Measurements from ENCODE around the gene RNASE2.
"Not testable (repeated sequence)": the region's sequence is repeated elsewhere in the genome, so short reads cannot be mapped to it uniquely, and the experiment has no call there.

RNASE2 gene

DNA sequence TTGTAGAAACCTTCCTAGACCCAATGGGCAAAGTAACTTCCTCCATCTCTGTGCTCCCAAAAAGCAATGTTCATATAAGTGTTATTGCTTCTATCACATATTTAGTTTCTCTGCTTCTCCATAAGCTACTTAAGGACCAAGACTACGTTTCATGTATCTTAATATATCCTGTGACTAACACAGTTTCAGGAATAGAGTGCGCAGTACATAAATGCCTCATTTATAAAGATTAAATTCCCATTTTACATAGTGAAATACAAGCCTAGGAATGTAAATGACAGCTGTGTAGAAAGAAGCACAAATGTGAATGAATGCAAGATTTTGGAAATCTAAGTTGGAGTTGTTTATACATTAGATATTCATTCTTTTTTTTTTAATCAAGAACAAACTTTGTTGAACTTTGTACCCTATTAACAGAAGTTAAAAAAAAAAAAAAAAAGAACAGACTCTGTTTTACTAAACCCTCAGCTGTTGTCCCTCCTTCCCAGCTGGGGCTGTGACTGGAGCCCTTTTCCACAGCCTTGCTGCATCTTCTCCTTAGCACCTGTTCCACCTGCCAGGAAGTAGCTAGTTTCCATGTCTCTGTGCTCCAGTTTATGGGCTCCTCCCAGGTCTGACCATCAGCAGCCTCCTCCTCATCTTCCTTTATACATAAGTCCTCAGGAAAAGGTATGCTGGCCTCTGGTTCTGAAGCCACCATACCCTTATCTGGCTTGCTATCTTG is 27.5 kb downstream of the RNASE2 start:
- no peak for DNase-seq (ENCODE audit: low spot score)

DNA sequence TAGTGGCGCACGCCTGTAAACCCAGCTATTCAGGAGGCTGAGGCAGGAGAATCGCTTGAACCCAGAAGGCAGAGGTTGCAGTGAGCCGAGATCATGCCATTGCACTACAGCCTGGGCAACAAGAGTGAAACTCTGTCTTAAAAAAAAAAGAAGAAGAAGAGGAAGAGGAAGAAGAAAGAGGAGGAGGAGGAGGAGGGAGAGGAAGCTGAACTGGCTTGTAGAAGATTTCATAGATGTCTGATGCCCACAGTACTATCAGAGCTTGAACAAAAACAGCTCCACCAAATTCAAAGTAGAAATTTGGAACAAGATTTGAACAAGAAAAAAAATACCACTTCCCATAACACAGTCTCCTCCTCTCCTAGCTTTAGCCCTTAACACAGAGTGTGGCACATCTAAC is 30.4 kb downstream of the RNASE2 start:
- not testable (repeated sequence) for DNase-seq (ENCODE audit: low spot score)

DNA sequence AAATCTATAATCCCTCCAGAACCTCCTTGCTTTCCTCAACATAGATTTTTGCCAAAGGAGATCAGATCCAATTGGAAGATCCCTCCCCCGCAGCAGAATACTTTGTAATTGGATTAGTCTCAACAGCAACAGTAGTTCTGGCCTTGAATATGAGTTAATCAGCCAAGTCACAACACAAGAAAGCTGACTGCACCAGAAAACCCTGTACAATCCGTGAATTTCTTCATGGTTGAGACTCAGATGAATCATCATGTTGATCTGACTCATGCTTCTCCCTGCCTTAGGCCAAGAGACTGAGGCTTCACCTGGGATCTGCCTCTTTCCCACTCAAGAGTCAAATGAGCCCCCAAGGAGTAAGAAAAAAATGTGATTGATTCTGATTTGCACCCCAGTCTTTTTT is 31.5 kb downstream of the RNASE2 start:
- peak; percentile 93 for DNase-seq (ENCODE audit: low spot score)

GRCh38 chr14:20988717-20989470 is 33.6 kb downstream of the RNASE2 start:
- no peak for DNase-seq (ENCODE audit: low spot score)

- no peak for DNase-seq (ENCODE audit: low spot score)
Measured at GRCh38 chr14:20989471-20989786, 34.1 kb downstream of the RNASE2 start.

DNA sequence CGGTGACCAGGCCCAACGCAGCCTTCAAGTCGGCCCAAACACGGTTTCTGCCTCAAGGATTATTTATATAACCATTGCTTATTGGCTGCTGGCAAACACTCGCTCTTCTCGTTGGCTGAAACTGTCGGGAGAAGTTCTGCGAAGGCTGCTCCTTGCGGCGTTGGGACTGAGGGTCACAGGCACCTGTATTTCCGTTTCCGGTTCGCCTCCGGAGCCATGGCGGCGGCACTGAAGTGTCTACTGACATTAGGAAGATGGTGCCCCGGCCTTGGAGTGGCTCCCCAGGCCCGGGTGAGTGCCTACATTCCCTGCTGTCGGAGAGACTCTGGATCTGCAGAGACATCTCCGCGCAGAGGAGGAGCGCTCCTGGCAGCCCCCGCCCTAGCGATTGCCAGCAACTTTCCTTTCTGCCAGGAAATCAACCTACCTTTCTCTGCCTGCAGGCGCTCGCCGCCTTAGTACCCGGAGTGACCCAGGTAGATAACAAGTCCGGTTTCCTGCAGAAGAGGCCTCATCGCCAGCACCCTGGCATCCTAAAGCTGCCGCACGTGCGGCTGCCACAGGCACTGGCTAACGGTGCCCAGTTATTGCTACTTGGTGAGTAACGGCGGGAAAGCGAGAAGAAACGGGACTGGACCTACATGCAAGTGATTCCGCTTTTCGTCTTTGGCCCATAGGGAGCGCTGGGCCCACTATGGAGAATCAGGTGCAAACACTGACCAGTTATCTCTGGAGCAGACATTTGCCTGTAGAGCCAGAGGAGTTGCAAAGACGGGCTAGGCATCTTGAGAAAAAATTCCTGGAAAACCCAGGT is 34.7 kb downstream of the RNASE2 start, which contains the start of gene METTL17:
Gene METTL17, plus strand, starts transcription at position 194 of the 814 bp plus-strand sequence. Its CDS starts 23 bp downstream, at position 217.
- DNase-seq (ENCODE audit: low spot score): peak; percentile 99

DNA sequence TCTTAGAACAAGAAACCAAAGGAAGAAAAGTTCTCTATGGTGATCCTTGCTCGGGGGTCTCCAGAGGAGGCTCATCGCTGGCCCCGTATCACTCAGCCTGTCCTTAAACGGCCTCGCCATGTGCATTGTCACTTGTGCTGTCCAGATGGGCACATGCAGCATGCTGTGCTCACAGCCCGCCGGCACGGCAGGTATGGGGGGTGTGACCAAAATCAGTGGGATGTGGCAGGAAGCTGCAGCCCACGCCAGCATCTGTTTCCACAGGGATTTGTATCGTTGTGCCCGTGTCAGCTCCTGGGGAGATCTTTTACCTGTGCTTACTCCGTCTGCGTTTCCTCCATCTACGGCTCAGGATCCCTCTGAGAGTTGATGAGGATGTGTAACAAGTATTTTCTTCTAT is 41.2 kb downstream of the RNASE2 start:
- no peak for DNase-seq (ENCODE audit: low spot score)

DNA sequence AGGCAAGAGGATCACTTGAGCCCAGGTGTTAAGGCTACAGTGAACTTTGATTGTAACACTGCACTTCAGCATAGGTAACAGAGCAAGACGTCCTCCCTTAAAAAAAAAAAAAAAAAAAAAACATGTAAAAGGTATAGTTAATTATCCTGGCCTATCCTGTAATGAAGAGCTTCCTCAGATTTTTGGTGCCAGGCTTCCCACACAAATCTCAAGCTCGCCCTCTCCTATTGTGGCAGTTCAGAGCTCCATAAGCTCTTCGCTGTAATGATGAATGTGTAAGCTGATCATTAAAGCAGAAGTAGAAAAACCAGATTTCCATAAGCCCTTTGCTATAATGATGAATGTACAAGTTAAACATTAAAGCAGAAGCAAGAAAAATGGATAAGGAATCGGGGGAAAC is 41.8 kb downstream of the RNASE2 start:
- no peak for DNase-seq (ENCODE audit: low spot score)

DNA sequence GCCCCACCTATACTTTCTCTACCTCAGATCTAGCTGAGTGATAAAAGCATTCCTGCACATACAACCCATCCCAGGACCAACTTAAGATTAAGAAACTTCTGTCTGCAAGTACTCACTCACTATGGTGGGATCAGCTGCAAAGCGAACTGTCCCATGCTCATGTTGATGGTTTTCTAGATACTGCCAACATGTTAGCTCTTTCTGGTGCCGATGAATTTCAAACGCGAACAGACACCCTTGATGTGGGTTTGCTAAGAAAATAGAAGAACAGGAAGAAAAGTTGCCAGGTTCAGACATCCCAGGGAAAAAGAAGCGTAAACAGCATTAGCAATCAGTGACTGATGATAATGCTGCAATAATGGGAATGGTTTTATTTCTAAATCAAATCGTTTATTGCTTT is 42.3 kb downstream of the RNASE2 start:
- no peak for DNase-seq (ENCODE audit: low spot score)

DNA sequence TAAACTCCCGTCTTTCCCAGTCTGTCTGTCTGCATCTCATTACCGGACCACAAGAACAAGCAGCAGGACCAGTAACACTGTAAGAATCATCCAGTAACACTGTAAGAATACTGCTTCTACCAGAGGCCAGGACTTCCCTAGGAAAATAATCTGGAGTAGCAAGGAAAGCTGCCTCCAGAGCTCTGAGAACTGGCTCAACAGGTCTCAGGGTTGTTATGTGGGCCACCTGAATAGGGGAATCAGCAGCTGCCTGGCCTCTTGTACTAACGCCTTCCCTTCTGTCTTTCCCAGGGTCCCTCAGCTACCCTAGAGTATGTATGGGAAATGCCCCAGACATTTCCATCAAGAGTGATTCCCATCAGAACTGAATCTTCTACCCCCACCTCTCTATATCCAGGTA is 42.9 kb downstream of the RNASE2 start:
- DNase-seq (ENCODE audit: low spot score): no peak

DNA sequence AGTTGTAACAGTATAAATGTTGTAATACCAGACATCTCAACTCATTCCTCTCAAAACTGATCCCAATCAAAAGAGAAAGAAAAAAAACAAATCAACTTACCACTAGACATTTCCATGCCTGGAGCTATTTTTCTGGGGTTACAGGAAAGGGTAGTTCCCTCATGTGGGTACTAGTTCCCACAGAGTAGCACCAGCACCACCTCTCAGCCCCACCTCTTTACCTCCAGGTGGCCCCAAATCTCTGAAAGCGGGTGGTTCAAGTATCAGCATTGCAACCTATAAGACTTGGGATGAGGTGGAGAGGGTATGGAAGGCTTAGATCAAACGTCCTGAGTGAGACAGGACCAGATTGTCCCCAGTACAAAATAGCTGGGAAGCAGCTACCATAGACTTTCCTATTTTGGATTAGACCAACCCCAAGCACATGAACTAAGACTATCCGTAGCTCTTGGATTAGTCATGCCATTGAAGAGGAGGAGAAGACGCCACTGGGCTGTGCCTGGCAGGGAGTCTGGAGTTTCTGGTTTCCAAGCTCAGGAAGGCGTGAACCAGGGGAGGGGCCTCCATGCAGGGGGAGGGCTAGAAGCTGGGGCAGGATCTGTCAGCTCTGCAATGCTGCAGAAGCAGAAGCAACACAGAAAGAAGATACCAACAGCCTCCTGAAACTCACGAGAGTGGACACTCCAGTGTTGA is 43.5 kb downstream of the RNASE2 start, which contains the start of gene SLC39A2:
Gene SLC39A2, plus strand, starts transcription at position 620 of the 693 bp plus-strand sequence. CDS start 154 bp downstream, outside the sequence.
- DNase-seq (ENCODE audit: low spot score): no peak

- DNase-seq (ENCODE audit: low spot score): no peak
Measured at GRCh38 chr14:20999591-20999990, 44.3 kb downstream of the RNASE2 start.

GRCh38 chr14:21001218-21001617 is 45.9 kb downstream of the RNASE2 start:
- no peak for DNase-seq (ENCODE audit: low spot score)

DNA sequence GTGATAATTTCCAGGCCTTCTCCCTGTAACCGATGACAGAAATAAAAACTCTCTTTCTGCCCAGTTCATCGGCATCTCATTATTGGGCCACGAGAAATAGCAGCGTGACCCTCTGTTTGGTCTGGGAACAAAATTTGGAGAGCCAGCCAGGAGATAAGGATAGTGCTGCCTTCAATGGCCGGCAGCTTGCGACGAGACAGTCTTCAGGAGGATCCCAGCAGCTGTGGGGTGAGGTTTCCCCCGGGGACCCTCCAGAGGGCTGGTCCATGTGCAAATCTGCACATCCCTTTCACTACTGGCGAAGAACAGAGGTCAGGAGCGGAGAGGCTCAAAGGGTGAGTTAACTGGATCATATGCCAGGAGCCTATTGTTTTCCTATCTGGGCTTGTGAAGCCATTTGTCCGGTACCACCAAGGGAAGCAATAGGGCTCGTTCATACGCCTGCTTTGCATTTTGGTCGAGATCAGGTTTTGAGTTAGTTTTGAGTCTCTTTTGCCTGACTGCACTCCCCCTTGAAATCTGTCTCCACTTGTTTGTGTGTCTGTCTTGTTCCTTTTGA is 48.6 kb downstream of the RNASE2 start:
- no peak for DNase-seq (ENCODE audit: low spot score)

Data from RKO (cell line).